ENCODE results near the gene MUC4.

Gene MUC4

GRCh38 chr3:195758721-195759353, 52.9 kb downstream of the MUC4 start:
- no peak overlapping the region for H3K27ac ChIP-seq (ENCODE audit: low read depth, low read length)
- no peak overlapping the region for H2BK15ac ChIP-seq (replicated peaks; ENCODE audit: low read depth)
- no peak overlapping the region for H3K4ac ChIP-seq (ENCODE audit: low read depth, low read length)
- no peak overlapping the region for H4K5ac ChIP-seq (ENCODE audit: low read length)
- H2BK5ac ChIP-seq (ENCODE audit: low read length), result no peak overlapping the region
- DNase-seq, result no peak
- no CpG with 5 or more reads among the region's 19 CpGs for WGBS (ENCODE audit: extremely low coverage, insufficient coverage, low lambda C conversion rate)
- H3K4me1 ChIP-seq (ENCODE audit: control insufficient read depth, low read depth, low read length), result peaks cover 2% of the 10 kb centered on the region
- H3K4me2 ChIP-seq (ENCODE audit: low read length), result no peak overlapping the region
- no peaks in the 10 kb centered on the region for H3K36me3 ChIP-seq (ENCODE audit: control insufficient read depth, insufficient read depth, low read length)
- H3K27me3 ChIP-seq (ENCODE audit: insufficient read depth, low read length, poor library complexity), result no peaks in the 10 kb centered on the region
- H3K79me2 ChIP-seq (ENCODE audit: control insufficient read depth, insufficient read depth, low read length), result no peaks in the 10 kb centered on the region
- no peaks in the 10 kb centered on the region for H3K79me1 ChIP-seq (ENCODE audit: low read length)
- no peak overlapping the region for H4K8ac ChIP-seq (ENCODE audit: low read depth, low read length)
- H3K4me3 ChIP-seq (ENCODE audit: low read length), result no peak overlapping the region
- H3K18ac ChIP-seq (ENCODE audit: low read length), result no peak overlapping the region
- H3K9ac ChIP-seq (ENCODE audit: low read length), result no peak overlapping the region
- no peak overlapping the region for H3K23ac ChIP-seq (ENCODE audit: low read length)
- no peak overlapping the region for H2BK120ac ChIP-seq (ENCODE audit: low read depth, low read length)
- no peak overlapping the region for H3K56ac ChIP-seq (ENCODE audit: low read length)
- no peak overlapping the region for H2AK5ac ChIP-seq (ENCODE audit: low read length)

DNA sequence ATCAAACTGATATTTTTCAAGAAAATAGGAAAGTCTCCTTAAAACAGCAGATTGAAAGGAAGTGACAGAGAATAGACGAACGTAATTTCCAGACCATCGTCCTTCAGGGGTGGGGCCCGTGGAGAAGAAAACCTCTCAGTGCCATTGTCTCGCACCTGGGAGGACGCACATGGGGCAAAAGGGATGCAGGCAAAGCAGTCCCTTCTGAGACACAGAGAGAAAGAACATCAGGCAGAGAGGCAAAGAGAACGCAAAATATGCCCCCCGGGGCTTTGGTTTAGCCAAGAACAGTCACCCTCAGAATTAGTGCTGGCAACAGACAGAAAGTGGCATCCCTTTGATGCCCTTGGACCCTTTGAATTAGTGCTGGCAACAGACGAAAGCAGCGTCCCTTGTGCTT, 53.9 kb downstream of the MUC4 start:
- WGBS (ENCODE audit: extremely low coverage, insufficient coverage, low lambda C conversion rate), result no CpG with 5 or more reads among the region's 10 CpGs
- Histone ChIP-seq H4K8ac (ENCODE audit: low read depth, low read length) (no peak overlapping the region), H2AK5ac (ENCODE audit: low read length) (no peak overlapping the region), H3K18ac (ENCODE audit: low read length) (no peak overlapping the region), H3K4me1 (ENCODE audit: control insufficient read depth, low read depth, low read length) (peaks cover 2% of the 10 kb centered on the region), H4K5ac (ENCODE audit: low read length) (no peak overlapping the region), H3K4me3 (ENCODE audit: low read length) (no peak overlapping the region), H3K36me3 (ENCODE audit: control insufficient read depth, insufficient read depth, low read length) (no peaks in the 10 kb centered on the region), H3K27ac (ENCODE audit: low read depth, low read length) (no peak overlapping the region), H2BK120ac (ENCODE audit: low read depth, low read length) (no peak overlapping the region), H3K9ac (ENCODE audit: low read length) (no peak overlapping the region), H3K56ac (ENCODE audit: low read length) (no peak overlapping the region), H3K79me2 (ENCODE audit: control insufficient read depth, insufficient read depth, low read length) (no peaks in the 10 kb centered on the region), H2BK15ac (replicated peaks; ENCODE audit: low read depth) (no peak overlapping the region), H3K4me2 (ENCODE audit: low read length) (no peak overlapping the region), H3K23ac (ENCODE audit: low read length) (no peak overlapping the region), H3K4ac (ENCODE audit: low read depth, low read length) (no peak overlapping the region), H3K27me3 (ENCODE audit: insufficient read depth, low read length, poor library complexity) (no peaks in the 10 kb centered on the region), H3K79me1 (ENCODE audit: low read length) (no peaks in the 10 kb centered on the region), H2BK5ac (ENCODE audit: low read length) (no peak overlapping the region)
- DNase-seq, result no peak

GRCh38 chr3:195757438-195757770, 54.3 kb downstream of the MUC4 start:
- no peak for DNase-seq
- Histone ChIP-seq H3K4me1 (ENCODE audit: control insufficient read depth, low read depth, low read length) (peaks cover 2% of the 10 kb centered on the region), H3K56ac (ENCODE audit: low read length) (no peak overlapping the region), H2AK5ac (ENCODE audit: low read length) (no peak overlapping the region), H3K27me3 (ENCODE audit: insufficient read depth, low read length, poor library complexity) (no peaks in the 10 kb centered on the region), H3K79me1 (ENCODE audit: low read length) (no peaks in the 10 kb centered on the region), H3K4ac (ENCODE audit: low read depth, low read length) (no peak overlapping the region), H3K36me3 (ENCODE audit: control insufficient read depth, insufficient read depth, low read length) (no peaks in the 10 kb centered on the region), H3K4me3 (ENCODE audit: low read length) (no peak overlapping the region), H2BK15ac (replicated peaks; ENCODE audit: low read depth) (no peak overlapping the region), H3K79me2 (ENCODE audit: control insufficient read depth, insufficient read depth, low read length) (no peaks in the 10 kb centered on the region), H4K5ac (ENCODE audit: low read length) (no peak overlapping the region), H3K27ac (ENCODE audit: low read depth, low read length) (no peak overlapping the region), H3K18ac (ENCODE audit: low read length) (no peak overlapping the region), H2BK120ac (ENCODE audit: low read depth, low read length) (no peak overlapping the region), H3K4me2 (ENCODE audit: low read length) (no peak overlapping the region), H4K8ac (ENCODE audit: low read depth, low read length) (no peak overlapping the region), H3K23ac (ENCODE audit: low read length) (no peak overlapping the region), H2BK5ac (ENCODE audit: low read length) (no peak overlapping the region), H3K9ac (ENCODE audit: low read length) (no peak overlapping the region)
- WGBS (ENCODE audit: extremely low coverage, insufficient coverage, low lambda C conversion rate), result no CpG with 5 or more reads among the region's 8 CpGs

DNA sequence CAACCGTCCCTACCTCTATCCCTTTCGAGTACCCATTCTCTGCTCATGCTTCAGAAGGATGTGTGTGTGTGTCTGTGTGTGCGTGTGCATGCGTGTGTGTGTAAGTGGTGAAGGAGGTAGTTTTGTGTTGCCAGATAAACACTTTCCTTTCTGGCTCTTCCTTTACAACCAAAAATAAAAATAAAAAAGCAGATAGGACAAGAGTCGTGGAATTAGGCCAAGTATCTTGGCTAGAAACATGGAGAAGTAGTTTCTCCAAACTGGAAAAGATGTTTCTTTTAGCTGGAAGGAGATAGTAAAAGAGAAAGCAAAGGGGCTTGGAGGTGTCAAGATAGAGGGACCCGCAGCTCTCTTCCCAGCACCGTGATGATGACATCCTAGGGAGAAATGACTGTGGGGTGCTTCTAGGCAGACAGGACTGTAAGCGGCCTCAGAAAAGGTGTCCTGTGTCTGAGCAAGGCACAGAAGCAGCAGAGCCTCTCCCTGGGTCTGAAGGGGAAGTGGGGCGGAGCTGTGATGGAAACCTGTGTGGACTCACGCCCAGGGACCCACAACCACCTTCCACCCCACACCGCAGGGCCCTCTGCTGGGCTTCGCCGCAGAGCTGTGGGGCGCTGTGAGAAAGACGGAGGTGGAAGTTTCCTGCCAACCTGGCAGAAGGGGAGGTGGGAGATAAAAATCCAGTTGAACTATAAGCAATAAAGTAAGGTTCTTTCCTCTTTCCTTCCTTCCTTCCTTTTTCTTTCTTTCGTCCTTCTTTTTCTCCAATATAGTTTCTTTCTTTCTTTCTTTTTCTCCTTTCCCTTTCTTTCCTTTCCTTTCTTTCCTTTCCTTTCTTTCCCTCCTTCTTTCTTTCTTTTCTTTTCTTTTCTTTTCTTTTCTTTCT, 55.7 kb downstream of the MUC4 start:
- Histone ChIP-seq H3K4me3 (ENCODE audit: low read length) (no peak overlapping the region), H2BK120ac (ENCODE audit: low read depth, low read length) (no peak overlapping the region), H4K5ac (ENCODE audit: low read length) (no peak overlapping the region), H3K79me1 (ENCODE audit: low read length) (no peaks in the 10 kb centered on the region), H3K79me2 (ENCODE audit: control insufficient read depth, insufficient read depth, low read length) (no peaks in the 10 kb centered on the region), H3K23ac (ENCODE audit: low read length) (no peak overlapping the region), H3K27ac (ENCODE audit: low read depth, low read length) (no peak overlapping the region), H3K4me1 (ENCODE audit: control insufficient read depth, low read depth, low read length) (peaks cover 2% of the 10 kb centered on the region), H3K56ac (ENCODE audit: low read length) (no peak overlapping the region), H2BK15ac (replicated peaks; ENCODE audit: low read depth) (no peak overlapping the region), H3K9ac (ENCODE audit: low read length) (no peak overlapping the region), H3K36me3 (ENCODE audit: control insufficient read depth, insufficient read depth, low read length) (no peaks in the 10 kb centered on the region), H4K8ac (ENCODE audit: low read depth, low read length) (no peak overlapping the region), H3K4me2 (ENCODE audit: low read length) (no peak overlapping the region), H3K4ac (ENCODE audit: low read depth, low read length) (no peak overlapping the region), H3K27me3 (ENCODE audit: insufficient read depth, low read length, poor library complexity) (no peaks in the 10 kb centered on the region), H3K18ac (ENCODE audit: low read length) (no peak overlapping the region), H2BK5ac (ENCODE audit: low read length) (no peak overlapping the region), H2AK5ac (ENCODE audit: low read length) (no peak overlapping the region)
- no peak for DNase-seq
- no CpG with 5 or more reads among the region's 16 CpGs for WGBS (ENCODE audit: extremely low coverage, insufficient coverage, low lambda C conversion rate)

GRCh38 chr3:195755391-195755790, 56.3 kb downstream of the MUC4 start:
- WGBS (ENCODE audit: extremely low coverage, insufficient coverage, low lambda C conversion rate), result no CpG with 5 or more reads among the region's 7 CpGs
- Histone ChIP-seq H4K8ac (ENCODE audit: low read depth, low read length) (no peak overlapping the region), H3K4me1 (ENCODE audit: control insufficient read depth, low read depth, low read length) (peaks cover 2% of the 10 kb centered on the region), H3K18ac (ENCODE audit: low read length) (no peak overlapping the region), H3K79me2 (ENCODE audit: control insufficient read depth, insufficient read depth, low read length) (no peaks in the 10 kb centered on the region), H2BK15ac (replicated peaks; ENCODE audit: low read depth) (no peak overlapping the region), H3K79me1 (ENCODE audit: low read length) (no peaks in the 10 kb centered on the region), H2AK5ac (ENCODE audit: low read length) (no peak overlapping the region), H3K27ac (ENCODE audit: low read depth, low read length) (no peak overlapping the region), H3K23ac (ENCODE audit: low read length) (no peak overlapping the region), H2BK5ac (ENCODE audit: low read length) (no peak overlapping the region), H3K4me3 (ENCODE audit: low read length) (no peak overlapping the region), H4K5ac (ENCODE audit: low read length) (no peak overlapping the region), H3K4me2 (ENCODE audit: low read length) (no peak overlapping the region), H2BK120ac (ENCODE audit: low read depth, low read length) (no peak overlapping the region), H3K56ac (ENCODE audit: low read length) (no peak overlapping the region), H3K36me3 (ENCODE audit: control insufficient read depth, insufficient read depth, low read length) (no peaks in the 10 kb centered on the region), H3K9ac (ENCODE audit: low read length) (no peak overlapping the region), H3K27me3 (ENCODE audit: insufficient read depth, low read length, poor library complexity) (no peaks in the 10 kb centered on the region), H3K4ac (ENCODE audit: low read depth, low read length) (no peak overlapping the region)
- DNase-seq, result no peak
